Esophagus muscularis mucosa (tissue), 4 donors: ENCODE measurements around the gene ALDH1A2. TPM values are rescaled to one million over a fixed set of nuclear protein-coding genes. Genes with fewer than 3 reads are reported as not detected.

Source experiments
- DNase-seq: peaks from one replicate; pipeline ENCODE4 v3.0.0-alpha.2; 2017; ENCODE audit errors: extremely low spot score
- H3K27ac ChIP-seq, 4 donors: fragments of 200-600 bp; sonication (generic); replicated peaks in 1 of 4; 1 replicate in 3 of 4; 2 replicates in 1 of 4; pipeline ENCODE4 v1.5.1; 2016 to 2019; ENCODE audit warnings: mild to moderate bottlenecking in 1 of 4
- H3K27me3 ChIP-seq, 4 donors: fragments of 200-600 bp; sonication (generic); one replicate each; pipeline versions ENCODE4 v1.5.1 to v1.6.0; 2016 to 2019
- H3K36me3 ChIP-seq, 4 donors: fragments of 200-600 bp; sonication (generic); one replicate each; pipeline ENCODE4 v1.5.1; 2016 to 2019
- H3K4me1 ChIP-seq, 4 donors: fragments of 200-600 bp; sonication (generic); one replicate each; pipeline ENCODE4 v1.5.1; 2016 to 2019
- H3K4me3 ChIP-seq, 4 donors: fragments of 200-600 bp; sonication (generic); 1 replicate in 2 of 4; 2 replicates in 2 of 4; pipeline ENCODE4 v1.5.1; 2016 to 2019; ENCODE audit warnings: mild to moderate bottlenecking in 4 of 4, moderate library complexity in 1 of 4
- H3K9me3 ChIP-seq, 4 donors: fragments of 200-600 bp; sonication (generic); 1 replicate in 3 of 4; 2 replicates in 1 of 4; pipeline ENCODE4 v1.5.1; 2016 to 2019
- CTCF ChIP-seq, 3 experiments: fragments of 200-600 bp in 2 of 3; fragments of 450-650 bp in 1 of 3; sonication (generic) in 2 of 3; IDR thresholded peaks; one replicate each; pipeline ENCODE4 v1.5.1; 2017 to 2019; ENCODE audit warnings: antibody characterized with exemption in 3 of 3, mild to moderate bottlenecking in 2 of 3, moderate library complexity in 1 of 3
- EP300 ChIP-seq: sonication (generic); formaldehyde crosslinking; IDR thresholded peaks from one replicate; pipeline ENCODE4 v1.6.1; 2017; ENCODE audit warnings: antibody characterized with exemption
- POLR2A ChIP-seq: fragments of 450-650 bp; IDR thresholded peaks from one replicate; pipeline ENCODE4 v1.6.1; 2017; ENCODE audit warnings: antibody characterized with exemption, moderate library complexity, mild to moderate bottlenecking, low read depth
- POLR2AphosphoS5 ChIP-seq, 2 donors: sonication (generic); formaldehyde crosslinking; IDR thresholded peaks; one replicate each; pipeline ENCODE4 v1.6.1; 2017; ENCODE audit warnings: antibody characterized with exemption in 2 of 2
- WGBS: methylation state at CpG from one replicate; pipeline ENCODE4 v1.1.5; 2018; 5-methylcytosine and 5-hydroxymethylcytosine counted together
- intact Hi-C: fragments of 100-400 bp; cut with DNase I; formaldehyde crosslinking; loops from one replicate; pipeline ENCODE4 v1.15.1; 2023
- total RNA-seq, 4 donors: library from RNA; depleted of rRNA; stranded (reverse); fragments of >200 nt; gene quantifications; one replicate each; pipeline versions ENCODE4 v1.1.0 to v1.2.1, GENCODE V29; 2016

Gene ALDH1A2
- total RNA-seq, 4 donors from 2014 or later = 13.3 to 41.2 (median 19.8) TPM

- intact Hi-C loops = no loop called here
- Histone ChIP-seq H3K4me3 (no peak overlapping the region), H3K9me3 (no peaks in the 10 kb centered on the region), H3K27me3 (no peaks in the 10 kb centered on the region), H3K4me1 (peaks cover 8 to 16% (median 14%) of the 10 kb centered on the region in 4 donors), H3K27ac (no peak overlapping the region), H3K36me3 (no peaks in the 10 kb centered on the region)
- TF ChIP-seq CTCF (IDR thresholded peaks at IDR 0.05) (no peak), POLR2A (no peak), POLR2AphosphoS5 (IDR thresholded peaks at IDR 0.05) (no peak), EP300 (no peak)
- no peak for DNase-seq
- WGBS = 55% methylated on average over 3 of the region's 3 CpGs
These were observed 23.5 kb downstream of the ALDH1A2 start for GRCh38 chr15:58042006-58042405.

DNA sequence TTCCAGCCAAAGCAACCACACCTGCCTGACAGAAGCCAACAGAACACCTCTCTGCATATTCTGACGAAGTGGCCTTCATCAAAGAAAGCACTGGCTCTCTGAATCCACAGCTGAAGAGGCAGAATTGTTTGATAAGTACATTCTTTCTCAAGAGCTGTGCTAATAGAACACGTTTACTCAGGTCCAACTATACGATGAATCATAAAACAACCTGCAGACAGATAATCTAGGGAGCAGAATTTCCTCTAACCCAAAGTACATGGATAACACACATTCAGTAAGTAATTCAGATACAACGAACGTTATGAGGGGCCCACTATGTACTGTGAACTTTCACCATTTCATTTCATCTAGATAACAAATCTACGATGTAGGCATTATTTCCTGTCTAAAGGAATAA lies 25.4 kb downstream of the ALDH1A2 start:
- 76% methylated on average over 6 of the region's 6 CpGs for WGBS
- no peaks in the 10 kb centered on the region for H3K9me3 ChIP-seq
- no peak for DNase-seq
- H3K4me3 ChIP-seq = no peak overlapping the region
- H3K27ac ChIP-seq = no peak overlapping the region
- TF ChIP-seq POLR2AphosphoS5 (IDR thresholded peaks at IDR 0.05) (no peak), POLR2A (no peak), CTCF (IDR thresholded peaks at IDR 0.05) (no peak), EP300 (no peak)
- H3K36me3 ChIP-seq = no peaks in the 10 kb centered on the region
- H3K27me3 ChIP-seq = no peaks in the 10 kb centered on the region
- intact Hi-C loops = no loop called here
- H3K4me1 ChIP-seq = peaks cover 8 to 16% (median 14%) of the 10 kb centered on the region in 4 donors

DNA sequence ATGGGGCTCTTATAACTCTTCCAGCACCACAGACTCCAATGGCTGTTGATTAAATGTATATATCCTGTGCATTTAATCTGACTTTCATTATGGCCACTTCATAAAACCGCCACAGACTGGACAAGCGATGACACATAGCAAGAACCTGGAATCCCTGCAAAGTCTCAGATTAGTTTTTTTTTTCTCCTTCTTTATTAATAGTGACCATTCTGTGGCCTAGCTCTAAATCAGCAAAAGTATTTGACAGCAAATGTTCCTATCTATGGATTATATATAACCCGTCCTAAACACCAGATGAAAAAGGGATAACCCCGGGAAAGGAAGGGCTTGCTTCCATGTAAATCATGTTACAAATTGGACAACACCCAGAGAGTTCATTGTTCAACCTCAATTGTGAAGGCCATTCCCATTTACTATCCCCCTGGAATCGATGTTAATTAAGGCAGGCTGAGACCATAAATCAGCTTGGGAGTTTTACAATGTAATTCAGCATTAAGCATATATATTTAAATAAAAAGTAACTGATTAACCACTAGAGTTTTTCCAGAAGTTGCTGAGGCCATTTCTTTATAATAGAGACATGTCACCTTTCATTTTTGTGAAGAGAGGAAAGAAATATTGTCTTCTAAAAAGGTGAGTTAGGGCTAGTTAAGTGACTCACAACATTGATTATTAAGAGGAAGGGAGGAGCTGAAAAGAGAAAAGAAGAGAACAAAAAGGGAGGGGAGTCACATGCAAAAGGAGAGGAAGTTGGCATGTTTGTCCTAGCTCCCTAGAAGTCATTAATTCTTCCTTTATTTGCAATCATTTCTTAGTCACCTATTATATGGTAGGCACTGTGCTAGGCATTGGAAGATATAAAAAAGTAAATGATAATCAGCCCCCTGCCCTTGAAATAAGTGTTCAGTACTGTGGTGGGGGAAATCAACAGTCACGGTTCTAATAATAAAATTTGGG lies 26.2 kb downstream of the ALDH1A2 start:
- H3K36me3 ChIP-seq = no peaks in the 10 kb centered on the region
- H3K4me1 ChIP-seq = peaks cover 8 to 16% (median 14%) of the 10 kb centered on the region in 4 donors
- intact Hi-C loops = no loop called here
- no peak for TF ChIP-seq POLR2A
- no peak for TF ChIP-seq CTCF (IDR thresholded peaks at IDR 0.05)
- no peak for TF ChIP-seq EP300
- no peak for TF ChIP-seq POLR2AphosphoS5 (IDR thresholded peaks at IDR 0.05)
- WGBS = 76% methylated on average over 6 of the region's 6 CpGs
- H3K27me3 ChIP-seq = no peaks in the 10 kb centered on the region
- H3K4me3 ChIP-seq = no peak overlapping the region
- no peak overlapping the region for H3K27ac ChIP-seq
- DNase-seq = no peak
- no peaks in the 10 kb centered on the region for H3K9me3 ChIP-seq

DNA sequence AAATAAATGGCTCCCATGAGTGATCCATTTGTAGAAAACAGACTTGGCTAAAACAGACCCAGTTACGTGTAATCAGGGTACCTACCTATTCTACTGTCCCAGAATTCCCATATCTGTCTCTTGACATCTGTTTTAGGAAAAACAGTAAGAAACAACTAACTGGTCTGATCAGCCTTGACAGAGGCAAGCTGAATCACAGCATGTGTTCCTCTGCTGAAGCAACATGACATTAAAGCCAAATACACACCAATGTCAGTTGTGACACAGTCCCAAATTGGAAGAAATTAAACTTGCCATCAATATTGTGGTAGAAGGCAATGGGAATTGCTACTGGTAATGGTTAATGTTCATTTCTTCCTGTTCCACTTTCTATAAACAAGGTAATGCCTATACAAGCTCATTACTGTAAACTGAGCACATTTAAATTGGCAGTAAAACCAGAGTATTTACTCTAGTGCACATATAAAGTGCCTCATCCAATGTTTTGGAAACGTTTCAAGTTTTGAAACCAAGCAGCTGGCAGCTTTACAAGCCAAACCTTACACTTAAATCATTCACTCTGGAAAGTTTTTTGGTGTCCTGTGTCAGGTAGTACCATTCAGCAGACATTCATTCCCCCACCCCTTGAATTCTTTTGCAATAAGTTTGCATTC lies 27.0 kb downstream of the ALDH1A2 start:
- WGBS = 49% methylated on average over 2 of the region's 2 CpGs
- intact Hi-C loops = no loop called here
- no peaks in the 10 kb centered on the region for H3K9me3 ChIP-seq

More for the DNA sequence above, 27.0 kb downstream of the ALDH1A2 start:
- Histone ChIP-seq H3K27me3 (no peaks in the 10 kb centered on the region), H3K36me3 (no peaks in the 10 kb centered on the region), H3K27ac (no peak overlapping the region), H3K4me1 (peaks cover 8 to 16% (median 14%) of the 10 kb centered on the region in 4 donors), H3K4me3 (no peak overlapping the region)
- TF ChIP-seq EP300 = no peak
- TF ChIP-seq POLR2A = no peak
- TF ChIP-seq POLR2AphosphoS5 (IDR thresholded peaks at IDR 0.05) = no peak
- no peak for TF ChIP-seq CTCF (IDR thresholded peaks at IDR 0.05)
- no peak for DNase-seq
